Endothelial cell of umbilical vein (primary cell): ENCODE results near the gene MAST4. TPM values are rescaled to one million over a fixed set of nuclear protein-coding genes. Genes with fewer than 3 reads are reported as not detected.

Source experiments
- BruUV-seq: library from RNA; stranded (reverse); fragments of 400-500 nt; replicated peaks from 2 replicates; lab custom pipeline; 2021; lab: Mats Ljungman, UMichigan
- CTCF ChIA-PET: fragments of 300-600, 350-600 bp; sonication (Branson Sonifier 250); formaldehyde crosslinking; loops from one replicate; lab custom pipeline; 2021; ENCODE audit warnings: antibody characterized with exemption, inconsistent platforms; lab: Charles Lee
- POLR2A ChIA-PET: fragments of 300-600, 350-600 bp; sonication (Branson Sonifier 250); formaldehyde crosslinking; loops from one replicate; lab custom pipeline; 2021; ENCODE audit warnings: antibody characterized with exemption, inconsistent platforms; lab: Charles Lee
- DNase-seq: peaks from one replicate; pipeline ENCODE4 v3.0.0-alpha.2; 2011; ENCODE audit warnings: low read depth, low spot score
- FAIRE-seq: peaks from 2 replicates; lab custom pipeline; 2011; peaks lifted over from hg19 to GRCh38; lab: Jason Lieb, UNC
- H2AFZ ChIP-seq: 2 replicates; pipeline ENCODE4 v1.6.0; 2012; ENCODE audit warnings: low read depth, low read length, control low read depth, inconsistent platforms
- H3K27ac ChIP-seq: 2 replicates; pipeline ENCODE4 v1.5.1; 2011; ENCODE audit warnings: low read depth, mild to moderate bottlenecking, control low read depth, low read length, moderate library complexity; ENCODE audit not compliant: insufficient read depth
- H3K27me3 ChIP-seq, 2 experiments: 2 replicates each; pipeline versions ENCODE4 v1.6.0 to v1.6.1; 2011; ENCODE audit warnings: low read length in 2 of 2, mixed read lengths in 1 of 2; ENCODE audit not compliant: control insufficient read depth in 2 of 2, insufficient read depth in 2 of 2
- H3K36me3 ChIP-seq, 2 experiments: 2 replicates in 1 of 2; 3 replicates in 1 of 2; pipeline ENCODE4 v1.5.1; 2011; ENCODE audit warnings: low read length in 2 of 2, mild to moderate bottlenecking in 1 of 2, moderate library complexity in 1 of 2; ENCODE audit not compliant: control insufficient read depth in 2 of 2, insufficient read depth in 2 of 2; ENCODE audit errors: extremely low read depth in 1 of 2
- H3K4me1 ChIP-seq: 3 replicates; pipeline ENCODE4 v1.5.1; 2011; ENCODE audit warnings: mild to moderate bottlenecking, low read length; ENCODE audit not compliant: control insufficient read depth, insufficient read depth; ENCODE audit errors: extremely low read depth
- H3K4me2 ChIP-seq: 2 replicates; pipeline ENCODE4 v1.6.1; 2011; ENCODE audit warnings: low read length, control low read depth, mixed read lengths; ENCODE audit not compliant: insufficient read depth
- H3K4me3 ChIP-seq, 3 experiments: fragments of 200-600 bp in 1 of 3; sonication (generic), shearing (Covaris generic) in 1 of 3; replicated peaks in 1 of 3; 2 replicates each; pipeline ENCODE4 v1.5.1; 2011 to 2016; ENCODE audit warnings: control low read depth in 3 of 3, low read length in 3 of 3, mild to moderate bottlenecking in 2 of 3, inconsistent platforms in 1 of 3, low read depth in 1 of 3, moderate library complexity in 1 of 3; ENCODE audit not compliant: insufficient read depth in 1 of 3
- H3K79me2 ChIP-seq: 2 replicates; pipeline ENCODE4 v1.6.0; 2012; ENCODE audit warnings: low read length, inconsistent platforms; ENCODE audit not compliant: control insufficient read depth, insufficient read depth
- H3K9ac ChIP-seq: replicated peaks from 2 replicates; pipeline ENCODE3; 2011; ENCODE audit warnings: low read length, control low read depth; ENCODE audit not compliant: insufficient read depth; ENCODE audit errors: extremely low read depth
- H3K9me1 ChIP-seq: replicated peaks from 3 replicates; pipeline ENCODE4 v1.6.0; 2011; ENCODE audit warnings: mild to moderate bottlenecking, low read length; ENCODE audit not compliant: control insufficient read depth, insufficient read depth; ENCODE audit errors: extremely low read depth
- H3K9me3 ChIP-seq: replicated peaks from 2 replicates; pipeline ENCODE4 v1.5.1; 2012; ENCODE audit warnings: low read length, inconsistent platforms; ENCODE audit not compliant: control insufficient read depth, insufficient read depth
- H4K20me1 ChIP-seq: replicated peaks from 2 replicates; pipeline ENCODE3; 2011; ENCODE audit warnings: mild to moderate bottlenecking, low read length; ENCODE audit not compliant: control insufficient read depth, insufficient read depth; ENCODE audit errors: extremely low read depth
- GATA2 ChIP-seq: IDR thresholded peaks from 2 replicates; pipeline ENCODE4 v1.7.0; 2011; ENCODE audit warnings: low read depth, mild to moderate bottlenecking, moderate library complexity, mixed read lengths, low read length; ENCODE audit not compliant: insufficient read length, insufficient read depth
- dilution Hi-C: fragments of 300-500 bp; cut with MboI; formaldehyde crosslinking; loops from one replicate; pipeline ENCODE4 v1.15.0; 2019; ENCODE audit warnings: low sequenced_read_pairs; ENCODE audit not compliant: extremely low pct_ligation_motif_present
- intact Hi-C: fragments of 100-400 bp; cut with micrococcal nuclease; formaldehyde crosslinking; loops from one replicate; pipeline ENCODE4 v1.10.0; 2022
- polyA plus RNA-seq, 4 experiments: library from polyadenylated mRNA; depleted of rRNA in 3 of 4; stranded (reverse) in 3 of 4; unstranded in 1 of 4; fragments of >200 nt; gene quantifications; 2 replicates each; pipeline versions ENCODE4 v1.2.1 to v1.2.3, GENCODE V29; 2011 to 2012; ENCODE audit warnings: missing spikeins in 1 of 4
- total RNA-seq: library from RNA; stranded (reverse); gene quantifications from 2 replicates; pipeline ENCODE4 v1.2.3, GENCODE V29; 2021
- TF ChIP-seq, protein P1 (sequence below), 2 donors: IDR thresholded peaks; 1 replicate in 1 of 2; 2 replicates in 1 of 2; pipeline ENCODE4 v1.5.1; 2011; ENCODE audit warnings: low read length in 2 of 2, mild to moderate bottlenecking in 2 of 2, moderate library complexity in 2 of 2, control low read depth in 1 of 2, inconsistent platforms in 1 of 2, low read depth in 1 of 2; ENCODE audit not compliant: insufficient read depth in 1 of 2; ENCODE audit errors: extremely low read depth in 1 of 2
- TF ChIP-seq, protein P2 (sequence below): IDR thresholded peaks from 2 replicates; pipeline ENCODE4 v1.6.1; 2011; ENCODE audit not compliant: insufficient read depth, insufficient read length

Gene MAST4
- total and polyA plus RNA-seq, 2 donors (not counting 3 experiments of a cell fraction or from before 2014, with no cell fraction given): 40.2 to 116 TPM

GRCh38 chr5:67058998-67059743, 463.0 kb downstream of the MAST4 start:
- Histone ChIP-seq H3K4me3 (peak overlapping the region in 1 of 3 experiments; percentile 30), H3K4me2 (peak overlapping the region; percentile 61), H3K27ac (peak overlapping the region; percentile 89), H2AFZ (no peak overlapping the region), H3K9ac (peak overlapping the region; percentile 75), H3K36me3 (peaks cover 0 to 4% of the 10 kb centered on the region in 2 experiments), H4K20me1 (peaks cover under 1% of the 10 kb centered on the region), H3K27me3 (no peaks in the 10 kb centered on the region), H3K79me2 (peaks cover 34% of the 10 kb centered on the region), H3K9me3 (no peaks in the 10 kb centered on the region), H3K9me1 (no peaks in the 10 kb centered on the region), H3K4me1 (peaks cover 63% of the 10 kb centered on the region)
- FAIRE-seq (no peak), DNase-seq (peak; percentile 59)
- intact Hi-C loops (loop anchor here (1.0 to 2.0 kb wide), 3 partner anchors 44 to 70 kb away; no protein-coding TSS in a partner anchor), dilution Hi-C loops (no loop called here)
- TF ChIP-seq, protein P1, sequence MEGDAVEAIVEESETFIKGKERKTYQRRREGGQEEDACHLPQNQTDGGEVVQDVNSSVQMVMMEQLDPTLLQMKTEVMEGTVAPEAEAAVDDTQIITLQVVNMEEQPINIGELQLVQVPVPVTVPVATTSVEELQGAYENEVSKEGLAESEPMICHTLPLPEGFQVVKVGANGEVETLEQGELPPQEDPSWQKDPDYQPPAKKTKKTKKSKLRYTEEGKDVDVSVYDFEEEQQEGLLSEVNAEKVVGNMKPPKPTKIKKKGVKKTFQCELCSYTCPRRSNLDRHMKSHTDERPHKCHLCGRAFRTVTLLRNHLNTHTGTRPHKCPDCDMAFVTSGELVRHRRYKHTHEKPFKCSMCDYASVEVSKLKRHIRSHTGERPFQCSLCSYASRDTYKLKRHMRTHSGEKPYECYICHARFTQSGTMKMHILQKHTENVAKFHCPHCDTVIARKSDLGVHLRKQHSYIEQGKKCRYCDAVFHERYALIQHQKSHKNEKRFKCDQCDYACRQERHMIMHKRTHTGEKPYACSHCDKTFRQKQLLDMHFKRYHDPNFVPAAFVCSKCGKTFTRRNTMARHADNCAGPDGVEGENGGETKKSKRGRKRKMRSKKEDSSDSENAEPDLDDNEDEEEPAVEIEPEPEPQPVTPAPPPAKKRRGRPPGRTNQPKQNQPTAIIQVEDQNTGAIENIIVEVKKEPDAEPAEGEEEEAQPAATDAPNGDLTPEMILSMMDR (IDR thresholded peaks at IDR 0.05; ENCODE audit: extremely low read depth in 1 of 2, insufficient read depth in 1 of 2, low read depth in 1 of 2, low read length in 2 of 2): peak in 1 of 2 donors; percentile 23
- TF ChIP-seq, protein P2, sequence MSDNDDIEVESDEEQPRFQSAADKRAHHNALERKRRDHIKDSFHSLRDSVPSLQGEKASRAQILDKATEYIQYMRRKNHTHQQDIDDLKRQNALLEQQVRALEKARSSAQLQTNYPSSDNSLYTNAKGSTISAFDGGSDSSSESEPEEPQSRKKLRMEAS: no peak
- TF ChIP-seq GATA2: peak; percentile 18
- ChIA-PET CTCF (interaction anchor here (1.0 to 1.9 kb wide), 8 partner anchors 9 to 72 kb away, joined by 3 to 8 read pairs (median 4); no protein-coding TSS in a partner anchor), POLR2A (interaction anchor here (1.1 to 1.3 kb wide), 2 partner anchors 42 to 44 kb away, joined by 3 read pairs; no protein-coding TSS in a partner anchor)
- BruUV-seq: TSS peak; percentile 26
